Lower leg skin (tissue), 3 donors: Measurements from ENCODE around the gene MAX.

Experiments used
- POLR2A ChIP-seq, 2 donors: fragments of 450-650 bp; IDR thresholded peaks; one replicate each; pipeline ENCODE4 v1.6.1; 2016 to 2017; ENCODE audit warnings: antibody characterized with exemption in 2 of 2, mild to moderate bottlenecking in 1 of 2, moderate library complexity in 1 of 2
- TF ChIP-seq, protein P1 (sequence below), 3 donors: fragments of 450-650 bp; IDR thresholded peaks; one replicate each; pipeline ENCODE4 v1.5.1; 2016; ENCODE audit warnings: antibody characterized with exemption in 3 of 3, mild to moderate bottlenecking in 3 of 3, moderate library complexity in 2 of 3

DNA sequence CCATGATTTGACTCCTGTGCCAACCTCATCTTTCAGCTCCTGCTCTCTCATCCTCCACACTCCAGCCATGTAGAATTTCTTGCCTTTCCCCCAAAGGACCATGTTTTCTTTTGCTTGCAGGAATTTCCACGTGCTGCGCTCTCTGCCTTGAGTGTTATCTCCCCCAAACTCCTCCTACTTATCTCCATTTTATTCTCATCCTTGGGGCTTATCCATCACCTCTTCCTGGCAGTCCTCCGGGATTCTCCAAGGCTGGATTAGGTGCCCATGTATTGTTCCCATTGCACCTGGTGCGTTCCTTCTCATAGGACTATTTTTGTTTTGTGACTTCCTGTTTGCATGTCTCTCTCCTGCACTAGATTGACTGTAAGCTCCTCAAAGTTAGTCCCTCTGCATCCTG is 7.0 kb upstream of the MAX start:
- TF ChIP-seq, protein P1, sequence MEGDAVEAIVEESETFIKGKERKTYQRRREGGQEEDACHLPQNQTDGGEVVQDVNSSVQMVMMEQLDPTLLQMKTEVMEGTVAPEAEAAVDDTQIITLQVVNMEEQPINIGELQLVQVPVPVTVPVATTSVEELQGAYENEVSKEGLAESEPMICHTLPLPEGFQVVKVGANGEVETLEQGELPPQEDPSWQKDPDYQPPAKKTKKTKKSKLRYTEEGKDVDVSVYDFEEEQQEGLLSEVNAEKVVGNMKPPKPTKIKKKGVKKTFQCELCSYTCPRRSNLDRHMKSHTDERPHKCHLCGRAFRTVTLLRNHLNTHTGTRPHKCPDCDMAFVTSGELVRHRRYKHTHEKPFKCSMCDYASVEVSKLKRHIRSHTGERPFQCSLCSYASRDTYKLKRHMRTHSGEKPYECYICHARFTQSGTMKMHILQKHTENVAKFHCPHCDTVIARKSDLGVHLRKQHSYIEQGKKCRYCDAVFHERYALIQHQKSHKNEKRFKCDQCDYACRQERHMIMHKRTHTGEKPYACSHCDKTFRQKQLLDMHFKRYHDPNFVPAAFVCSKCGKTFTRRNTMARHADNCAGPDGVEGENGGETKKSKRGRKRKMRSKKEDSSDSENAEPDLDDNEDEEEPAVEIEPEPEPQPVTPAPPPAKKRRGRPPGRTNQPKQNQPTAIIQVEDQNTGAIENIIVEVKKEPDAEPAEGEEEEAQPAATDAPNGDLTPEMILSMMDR (IDR thresholded peaks at IDR 0.05): no peak
- no peak for TF ChIP-seq POLR2A (IDR thresholded peaks at IDR 0.05)
